ENCODE data around the gene PARD3.
"Not testable (repeated sequence)": the region's sequence is repeated elsewhere in the genome, so short reads cannot be mapped to it uniquely, and the experiment has no call there.

The PARD3 gene

DNA sequence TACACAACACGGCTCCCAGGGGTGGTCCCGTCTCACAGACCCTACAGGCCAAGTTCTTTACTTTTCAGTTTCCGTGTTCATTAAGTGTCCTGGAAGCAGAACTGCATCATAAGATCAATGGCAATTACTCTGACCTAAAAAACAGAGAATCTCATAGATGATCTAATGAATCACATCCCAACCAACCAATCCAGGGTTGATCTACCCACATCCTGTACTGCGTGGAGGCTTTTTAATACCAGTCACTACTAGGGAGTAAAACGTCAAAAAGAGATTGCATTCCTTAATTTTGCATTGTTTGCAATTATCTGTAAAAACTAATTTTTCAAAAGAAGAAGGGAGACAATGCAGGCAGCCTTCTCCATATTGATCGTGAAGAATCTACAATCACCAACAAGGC lies 72.6 kb downstream of the PARD3 start:
- no peak overlapping the region for H3K4me3 ChIP-seq (ENCODE audit: low read depth, low read length)
- TF ChIP-seq, protein P1, sequence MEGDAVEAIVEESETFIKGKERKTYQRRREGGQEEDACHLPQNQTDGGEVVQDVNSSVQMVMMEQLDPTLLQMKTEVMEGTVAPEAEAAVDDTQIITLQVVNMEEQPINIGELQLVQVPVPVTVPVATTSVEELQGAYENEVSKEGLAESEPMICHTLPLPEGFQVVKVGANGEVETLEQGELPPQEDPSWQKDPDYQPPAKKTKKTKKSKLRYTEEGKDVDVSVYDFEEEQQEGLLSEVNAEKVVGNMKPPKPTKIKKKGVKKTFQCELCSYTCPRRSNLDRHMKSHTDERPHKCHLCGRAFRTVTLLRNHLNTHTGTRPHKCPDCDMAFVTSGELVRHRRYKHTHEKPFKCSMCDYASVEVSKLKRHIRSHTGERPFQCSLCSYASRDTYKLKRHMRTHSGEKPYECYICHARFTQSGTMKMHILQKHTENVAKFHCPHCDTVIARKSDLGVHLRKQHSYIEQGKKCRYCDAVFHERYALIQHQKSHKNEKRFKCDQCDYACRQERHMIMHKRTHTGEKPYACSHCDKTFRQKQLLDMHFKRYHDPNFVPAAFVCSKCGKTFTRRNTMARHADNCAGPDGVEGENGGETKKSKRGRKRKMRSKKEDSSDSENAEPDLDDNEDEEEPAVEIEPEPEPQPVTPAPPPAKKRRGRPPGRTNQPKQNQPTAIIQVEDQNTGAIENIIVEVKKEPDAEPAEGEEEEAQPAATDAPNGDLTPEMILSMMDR (IDR thresholded peaks at IDR 0.05), result no peak
- no peaks in the 10 kb centered on the region for H3K36me3 ChIP-seq (ENCODE audit: control insufficient read depth, insufficient read depth, low read length)
- H3K4me1 ChIP-seq, result peaks cover 21% of the 10 kb centered on the region
- no peak overlapping the region for H3K27ac ChIP-seq
- H3K9me3 ChIP-seq (ENCODE audit: control insufficient read depth, low read length), result no peaks in the 10 kb centered on the region
- H3K27me3 ChIP-seq (ENCODE audit: control insufficient read depth, insufficient read depth, low read length), result no peaks in the 10 kb centered on the region
- H2AFZ ChIP-seq, result no peak overlapping the region
- peaks cover 19% of the 10 kb centered on the region for H3K79me2 ChIP-seq
- no peak overlapping the region for H3K4me2 ChIP-seq (ENCODE audit: low read length)
- H3K9ac ChIP-seq, result no peak overlapping the region

DNA sequence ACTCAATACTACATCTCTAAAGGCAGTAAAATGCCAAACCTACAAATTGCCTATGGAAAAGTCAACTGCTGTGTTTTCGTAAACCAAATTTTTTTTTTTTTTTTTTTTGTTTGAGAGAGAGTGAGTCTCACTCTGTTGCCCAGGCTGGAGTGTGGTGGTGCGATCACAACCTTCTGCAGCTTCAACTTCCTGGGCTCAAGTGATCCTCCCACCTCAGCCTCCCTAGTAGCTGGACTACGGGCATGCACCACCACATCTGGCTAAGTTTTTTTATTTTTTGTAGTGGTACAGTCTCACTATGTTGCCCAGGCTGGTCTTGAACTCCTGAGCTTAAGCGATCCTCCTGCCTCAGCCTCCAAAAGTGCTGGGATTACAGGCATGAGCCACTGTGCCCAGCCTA lies 74.0 kb downstream of the PARD3 start:
- not testable (repeated sequence) for H2AFZ ChIP-seq; H3K36me3 ChIP-seq (ENCODE audit: control insufficient read depth, insufficient read depth, low read length); H3K9me3 ChIP-seq (ENCODE audit: control insufficient read depth, low read length); H3K4me3 ChIP-seq (ENCODE audit: low read depth, low read length); H3K27ac ChIP-seq; H3K27me3 ChIP-seq (ENCODE audit: control insufficient read depth, insufficient read depth, low read length); H3K4me2 ChIP-seq (ENCODE audit: low read length); H3K9ac ChIP-seq
- Histone ChIP-seq H3K4me1 (peaks cover 21% of the 10 kb centered on the region), H3K79me2 (peaks cover 28% of the 10 kb centered on the region)

DNA sequence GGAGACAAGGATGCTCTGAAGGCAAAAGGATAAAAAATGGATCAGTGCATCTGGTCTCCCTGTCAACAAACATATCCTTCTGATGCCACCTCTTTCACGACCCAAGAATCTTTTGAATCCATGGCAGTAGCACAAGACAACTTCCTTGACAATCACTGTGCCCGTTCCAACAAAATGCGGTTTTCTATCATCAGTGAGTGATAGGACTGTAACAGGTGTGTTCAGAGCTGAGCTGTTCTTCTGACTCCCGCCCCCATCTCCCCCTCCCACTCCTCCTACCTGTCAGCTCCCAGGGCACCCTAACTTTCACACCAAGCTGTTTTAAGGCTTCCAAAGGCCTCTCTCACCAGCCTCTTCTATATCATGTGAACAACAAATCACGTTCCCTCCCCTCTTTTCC lies 74.8 kb downstream of the PARD3 start:
- H3K79me2 ChIP-seq, result peaks cover 29% of the 10 kb centered on the region
- peaks cover 21% of the 10 kb centered on the region for H3K4me1 ChIP-seq
- H3K27ac ChIP-seq, result peak overlapping the region; percentile 11
- no peaks in the 10 kb centered on the region for H3K36me3 ChIP-seq (ENCODE audit: control insufficient read depth, insufficient read depth, low read length)
- no peak overlapping the region for H3K4me3 ChIP-seq (ENCODE audit: low read depth, low read length)
- H2AFZ ChIP-seq, result peak overlapping the region; percentile 47
- no peak overlapping the region for H3K9ac ChIP-seq
- no peaks in the 10 kb centered on the region for H3K9me3 ChIP-seq (ENCODE audit: control insufficient read depth, low read length)
- peak overlapping the region; percentile 27 for H3K4me2 ChIP-seq (ENCODE audit: low read length)
- TF ChIP-seq, protein P1 (IDR thresholded peaks at IDR 0.05), result no peak
- no peaks in the 10 kb centered on the region for H3K27me3 ChIP-seq (ENCODE audit: control insufficient read depth, insufficient read depth, low read length)

DNA sequence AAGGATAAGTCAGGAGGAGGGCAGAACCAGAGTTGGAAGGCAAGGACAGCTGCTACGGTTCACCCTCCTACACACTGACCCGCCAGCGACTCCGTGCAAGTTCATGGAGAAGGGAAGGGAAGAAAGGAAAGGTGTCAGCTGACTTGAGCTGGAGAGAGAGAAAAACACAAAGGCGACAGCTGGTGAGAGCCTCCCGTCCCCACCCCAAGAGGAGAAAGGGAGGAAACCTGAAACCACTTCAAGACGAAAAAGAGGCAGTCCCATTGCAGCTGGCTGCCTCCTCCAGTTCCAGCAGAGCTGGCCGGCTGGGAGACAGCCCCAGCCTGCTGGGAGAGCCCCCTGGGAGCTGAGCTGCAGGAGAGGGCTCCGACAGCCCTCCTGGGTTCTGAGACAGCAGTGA lies 75.2 kb downstream of the PARD3 start:
- Histone ChIP-seq H2AFZ (peak overlapping the region; percentile 47), H3K9ac (no peak overlapping the region), H3K36me3 (ENCODE audit: control insufficient read depth, insufficient read depth, low read length) (no peaks in the 10 kb centered on the region), H3K4me3 (ENCODE audit: low read depth, low read length) (no peak overlapping the region), H3K27me3 (ENCODE audit: control insufficient read depth, insufficient read depth, low read length) (no peaks in the 10 kb centered on the region), H3K79me2 (peaks cover 26% of the 10 kb centered on the region), H3K27ac (peak overlapping the region; percentile 11), H3K4me1 (peaks cover 21% of the 10 kb centered on the region), H3K4me2 (ENCODE audit: low read length) (peak overlapping the region; percentile 27), H3K9me3 (ENCODE audit: control insufficient read depth, low read length) (no peaks in the 10 kb centered on the region)
- TF ChIP-seq, protein P1 (IDR thresholded peaks at IDR 0.05), result no peak

DNA sequence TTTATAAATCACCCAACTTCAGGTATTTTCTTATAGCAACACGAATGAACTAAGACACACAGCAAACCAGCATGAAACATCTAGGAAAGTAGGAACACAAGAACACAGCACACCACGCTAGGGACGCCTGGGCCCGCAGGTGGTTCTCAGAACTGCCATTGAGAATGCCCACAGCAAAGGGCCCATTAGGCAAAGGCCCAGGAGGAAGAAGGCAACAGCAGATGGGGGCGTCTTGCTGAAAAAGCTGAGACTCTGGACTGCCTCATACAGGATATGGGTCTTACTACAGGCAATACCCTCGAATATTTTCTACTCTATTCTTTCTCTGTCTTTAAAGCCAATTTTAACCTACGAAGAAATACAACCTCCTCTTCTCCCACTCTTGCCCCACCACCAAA lies 77.3 kb downstream of the PARD3 start:
- H3K9ac ChIP-seq, result no peak overlapping the region
- H3K36me3 ChIP-seq (ENCODE audit: control insufficient read depth, insufficient read depth, low read length), result no peaks in the 10 kb centered on the region
- H3K79me2 ChIP-seq, result peaks cover 33% of the 10 kb centered on the region
- no peaks in the 10 kb centered on the region for H3K9me3 ChIP-seq (ENCODE audit: control insufficient read depth, low read length)
- H3K4me1 ChIP-seq, result peaks cover 9% of the 10 kb centered on the region
- no peak overlapping the region for H3K27ac ChIP-seq
- H3K4me2 ChIP-seq (ENCODE audit: low read length), result no peak overlapping the region
- H2AFZ ChIP-seq, result no peak overlapping the region
- TF ChIP-seq, protein P1 (IDR thresholded peaks at IDR 0.05), result no peak
- no peaks in the 10 kb centered on the region for H3K27me3 ChIP-seq (ENCODE audit: control insufficient read depth, insufficient read depth, low read length)
- no peak overlapping the region for H3K4me3 ChIP-seq (ENCODE audit: low read depth, low read length)

Data from parathyroid adenoma (tissue), 2 donors.